Panc1 (cell line): Measurements from ENCODE around the gene RBFA. TPM values are rescaled to one million over a fixed set of nuclear protein-coding genes. Genes with fewer than 3 reads are reported as not detected.
"Not testable (repeated sequence)": the region's sequence is repeated elsewhere in the genome, so short reads cannot be mapped to it uniquely, and the experiment has no call there.

Source experiments
- ATAC-seq: fragments of 200-7000 bp; cut with Tn5 transposase; 2 replicates; pipeline ENCODE4 v1.9.1; 2020; ENCODE audit warnings: mild to moderate bottlenecking, moderate library complexity
- BruUV-seq: library from RNA; stranded (reverse); fragments of 400-500 nt; replicated peaks from 2 replicates; lab custom pipeline; 2021; lab: Mats Ljungman, UMichigan
- CTCF ChIA-PET: fragments of 300-600 bp; sonication (Branson Sonifier 250); formaldehyde crosslinking; loops from one replicate; lab custom pipeline; 2022; ENCODE audit warnings: antibody characterized with exemption; lab: Charles Lee
- POLR2A ChIA-PET: fragments of 300-600 bp; sonication (Branson Sonifier 250); formaldehyde crosslinking; loops from one replicate; lab custom pipeline; 2022; ENCODE audit warnings: antibody characterized with exemption; lab: Charles Lee
- DNase-seq: peaks from one replicate; pipeline ENCODE4 v3.0.0-alpha.2; 2010; ENCODE audit warnings: low read depth, low spot score
- H3K27ac ChIP-seq: 2 replicates; pipeline ENCODE4 v1.5.1; 2011; ENCODE audit warnings: mild to moderate bottlenecking, low read length, inconsistent platforms
- H3K27me3 ChIP-seq: fragments of 200-500 bp; sonication (Bioruptor generic); 2 replicates; pipeline ENCODE4 v1.6.0; 2014; ENCODE audit warnings: low read length, inconsistent platforms; ENCODE audit not compliant: control insufficient read depth, insufficient read depth
- H3K36me3 ChIP-seq: fragments of 200-500 bp; sonication (Bioruptor generic); 2 replicates; pipeline ENCODE4 v1.5.1; 2014; ENCODE audit warnings: inconsistent platforms, mild to moderate bottlenecking, low read length, moderate library complexity; ENCODE audit not compliant: control insufficient read depth, insufficient read depth
- H3K4me1 ChIP-seq: 2 replicates; pipeline ENCODE4 v1.5.1; 2011; ENCODE audit warnings: inconsistent platforms, mild to moderate bottlenecking, low read length, moderate library complexity; ENCODE audit not compliant: control insufficient read depth, insufficient read depth
- H3K4me3 ChIP-seq, 2 experiments: 2 replicates each; pipeline ENCODE4 v1.5.1; 2011 to 2012; ENCODE audit warnings: low read depth in 2 of 2, low read length in 2 of 2, mild to moderate bottlenecking in 2 of 2, inconsistent platforms in 1 of 2, moderate library complexity in 1 of 2
- H3K9me3 ChIP-seq: fragments of 200-500 bp; sonication (Bioruptor generic); 2 replicates; pipeline ENCODE4 v1.5.1; 2014; ENCODE audit warnings: low read depth, mild to moderate bottlenecking, inconsistent platforms, low read length, moderate library complexity; ENCODE audit not compliant: control insufficient read depth, insufficient read depth
- POLR2AphosphoS5 ChIP-seq: IDR thresholded peaks from 2 replicates; pipeline ENCODE4 v1.6.1; 2012; ENCODE audit warnings: mild to moderate bottlenecking, low read depth, low read length, moderate library complexity
- SIN3A ChIP-seq: IDR thresholded peaks from 2 replicates; pipeline ENCODE4 v1.6.1; 2012; ENCODE audit warnings: low read depth, mild to moderate bottlenecking, low read length, moderate library complexity, borderline replicate concordance; ENCODE audit not compliant: insufficient read depth
- TCF7L2 ChIP-seq: IDR thresholded peaks from 2 replicates; pipeline ENCODE4 v1.6.1; 2011; ENCODE audit warnings: mild to moderate bottlenecking, low read depth, low read length, inconsistent platforms
- in situ Hi-C: cut with HindIII; loops from 2 replicates; pipeline ENCODE4 v1.10.0; 2016; ENCODE audit warnings: low sequenced_read_pairs, low pct_unique_long_range_greater_than_20kb
- intact Hi-C: fragments of 100-400 bp; cut with micrococcal nuclease; formaldehyde crosslinking; loops from one replicate; pipeline ENCODE4 v1.10.0; 2022; ENCODE audit not compliant: unreplicated experiment
- total RNA-seq: library from RNA; stranded (reverse); gene quantifications from one replicate; pipeline ENCODE4 v1.2.1, GENCODE V29; 2021; ENCODE audit not compliant: unreplicated experiment
- TF ChIP-seq, protein P1 (sequence below): fragments of 450-650 bp; IDR thresholded peaks from 2 replicates; pipeline ENCODE4 v1.5.1; 2017; ENCODE audit warnings: mild to moderate bottlenecking
- TF ChIP-seq, protein P2 (sequence below), 2 experiments: IDR thresholded peaks; 2 replicates each; pipeline ENCODE4 v1.6.1; 2011 to 2012; ENCODE audit warnings: low read depth in 2 of 2, control low read depth in 1 of 2, low read length in 1 of 2, mild to moderate bottlenecking in 1 of 2, moderate library complexity in 1 of 2; ENCODE audit not compliant: insufficient read depth in 1 of 2

Gene RBFA
- total RNA-seq, 1 experiment from 2014 or later, result 83.1 TPM

DNA sequence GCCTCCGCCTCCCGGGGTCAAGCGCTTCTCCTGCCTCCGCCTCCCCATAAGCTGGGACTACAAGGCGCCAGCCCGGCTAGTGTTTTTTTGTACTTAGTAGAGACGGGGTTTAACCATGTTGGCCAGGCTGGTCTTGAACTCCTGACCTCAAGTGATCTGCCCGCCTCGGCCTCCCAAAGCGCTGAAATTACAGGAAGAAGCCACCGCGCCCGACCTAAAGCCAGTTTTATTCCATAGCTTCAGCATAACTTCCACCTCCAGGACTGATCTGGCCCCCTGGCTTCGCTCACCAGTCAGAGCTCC is 45.1 kb upstream of the RBFA start:
- in situ Hi-C loops, result no loop called here
- POLR2A ChIA-PET, result interaction anchor here (0.7 kb wide), 2 partner anchors 19 to 45 kb away, joined by 3 to 11 read pairs; no protein-coding TSS in a partner anchor
- ATAC-seq, result no peak

DNA sequence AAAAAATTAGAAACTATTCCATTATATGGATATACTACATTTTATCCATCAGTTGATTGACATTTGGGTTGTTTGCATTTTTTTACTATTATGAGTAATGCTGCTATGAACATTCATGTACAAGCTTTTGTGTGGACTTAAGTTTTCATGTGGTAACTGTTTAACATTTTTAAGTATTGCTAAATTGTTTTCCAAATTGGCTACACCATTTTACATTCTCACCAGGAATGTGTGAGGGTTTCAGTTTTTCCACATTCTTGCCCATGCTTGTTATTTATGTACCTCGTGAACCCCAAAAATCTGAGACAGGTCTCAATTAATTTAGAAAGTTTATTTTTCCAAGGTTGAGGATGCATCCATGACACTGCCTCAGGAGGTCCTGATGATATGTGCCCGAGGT is 42.7 kb upstream of the RBFA start:
- no peak for TF ChIP-seq SIN3A
- TF ChIP-seq, protein P1, sequence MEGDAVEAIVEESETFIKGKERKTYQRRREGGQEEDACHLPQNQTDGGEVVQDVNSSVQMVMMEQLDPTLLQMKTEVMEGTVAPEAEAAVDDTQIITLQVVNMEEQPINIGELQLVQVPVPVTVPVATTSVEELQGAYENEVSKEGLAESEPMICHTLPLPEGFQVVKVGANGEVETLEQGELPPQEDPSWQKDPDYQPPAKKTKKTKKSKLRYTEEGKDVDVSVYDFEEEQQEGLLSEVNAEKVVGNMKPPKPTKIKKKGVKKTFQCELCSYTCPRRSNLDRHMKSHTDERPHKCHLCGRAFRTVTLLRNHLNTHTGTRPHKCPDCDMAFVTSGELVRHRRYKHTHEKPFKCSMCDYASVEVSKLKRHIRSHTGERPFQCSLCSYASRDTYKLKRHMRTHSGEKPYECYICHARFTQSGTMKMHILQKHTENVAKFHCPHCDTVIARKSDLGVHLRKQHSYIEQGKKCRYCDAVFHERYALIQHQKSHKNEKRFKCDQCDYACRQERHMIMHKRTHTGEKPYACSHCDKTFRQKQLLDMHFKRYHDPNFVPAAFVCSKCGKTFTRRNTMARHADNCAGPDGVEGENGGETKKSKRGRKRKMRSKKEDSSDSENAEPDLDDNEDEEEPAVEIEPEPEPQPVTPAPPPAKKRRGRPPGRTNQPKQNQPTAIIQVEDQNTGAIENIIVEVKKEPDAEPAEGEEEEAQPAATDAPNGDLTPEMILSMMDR, result no peak
- TF ChIP-seq POLR2AphosphoS5, result no peak
- TF ChIP-seq, protein P2, sequence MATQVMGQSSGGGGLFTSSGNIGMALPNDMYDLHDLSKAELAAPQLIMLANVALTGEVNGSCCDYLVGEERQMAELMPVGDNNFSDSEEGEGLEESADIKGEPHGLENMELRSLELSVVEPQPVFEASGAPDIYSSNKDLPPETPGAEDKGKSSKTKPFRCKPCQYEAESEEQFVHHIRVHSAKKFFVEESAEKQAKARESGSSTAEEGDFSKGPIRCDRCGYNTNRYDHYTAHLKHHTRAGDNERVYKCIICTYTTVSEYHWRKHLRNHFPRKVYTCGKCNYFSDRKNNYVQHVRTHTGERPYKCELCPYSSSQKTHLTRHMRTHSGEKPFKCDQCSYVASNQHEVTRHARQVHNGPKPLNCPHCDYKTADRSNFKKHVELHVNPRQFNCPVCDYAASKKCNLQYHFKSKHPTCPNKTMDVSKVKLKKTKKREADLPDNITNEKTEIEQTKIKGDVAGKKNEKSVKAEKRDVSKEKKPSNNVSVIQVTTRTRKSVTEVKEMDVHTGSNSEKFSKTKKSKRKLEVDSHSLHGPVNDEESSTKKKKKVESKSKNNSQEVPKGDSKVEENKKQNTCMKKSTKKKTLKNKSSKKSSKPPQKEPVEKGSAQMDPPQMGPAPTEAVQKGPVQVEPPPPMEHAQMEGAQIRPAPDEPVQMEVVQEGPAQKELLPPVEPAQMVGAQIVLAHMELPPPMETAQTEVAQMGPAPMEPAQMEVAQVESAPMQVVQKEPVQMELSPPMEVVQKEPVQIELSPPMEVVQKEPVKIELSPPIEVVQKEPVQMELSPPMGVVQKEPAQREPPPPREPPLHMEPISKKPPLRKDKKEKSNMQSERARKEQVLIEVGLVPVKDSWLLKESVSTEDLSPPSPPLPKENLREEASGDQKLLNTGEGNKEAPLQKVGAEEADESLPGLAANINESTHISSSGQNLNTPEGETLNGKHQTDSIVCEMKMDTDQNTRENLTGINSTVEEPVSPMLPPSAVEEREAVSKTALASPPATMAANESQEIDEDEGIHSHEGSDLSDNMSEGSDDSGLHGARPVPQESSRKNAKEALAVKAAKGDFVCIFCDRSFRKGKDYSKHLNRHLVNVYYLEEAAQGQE (IDR thresholded peaks at IDR 0.05; ENCODE audit: insufficient read depth in 1 of 2, low read depth in 2 of 2, low read length in 1 of 2), result no peak
- TF ChIP-seq TCF7L2, result no peak
- Histone ChIP-seq H3K27me3 (no peaks in the 10 kb centered on the region), H3K36me3 (peaks cover 3% of the 10 kb centered on the region), H3K27ac (no peak overlapping the region), H3K9me3 (no peaks in the 10 kb centered on the region), H3K4me3 (no peak overlapping the region), H3K4me1 (peaks cover 9% of the 10 kb centered on the region)
- in situ Hi-C loops (no loop called here), intact Hi-C loops (no loop called here)
- CTCF ChIA-PET, result interaction anchor here (0.6 kb wide), 1 partner anchor 68 kb away, joined by 11 read pairs; no protein-coding TSS in a partner anchor
- no TSS peak for BruUV-seq
- no peak for ATAC-seq
- no peak for DNase-seq
- POLR2A ChIA-PET, result no interaction called here

More for the DNA sequence above, 45.1 kb upstream of the RBFA start:
- no peaks in the 10 kb centered on the region for H3K27me3 ChIP-seq
- intact Hi-C loops, result loop anchor here (5.0 kb wide), 1 partner anchor 38 kb away; no protein-coding TSS in a partner anchor
- H3K4me1 ChIP-seq, result peaks cover 13% of the 10 kb centered on the region
- no TSS peak for BruUV-seq
- no peaks in the 10 kb centered on the region for H3K9me3 ChIP-seq
- peak overlapping the region; percentile 96 for H3K27ac ChIP-seq
- TF ChIP-seq TCF7L2, result no peak
- TF ChIP-seq, protein P1, result no peak
- no peak for TF ChIP-seq SIN3A
- no peak for TF ChIP-seq POLR2AphosphoS5
- TF ChIP-seq, protein P2 (IDR thresholded peaks at IDR 0.05; ENCODE audit: insufficient read depth in 1 of 2, low read depth in 2 of 2, low read length in 1 of 2), result no peak
- CTCF ChIA-PET, result interaction anchor here (0.7 kb wide), 1 partner anchor 189 kb away, joined by 5 read pairs; no protein-coding TSS in a partner anchor
- H3K36me3 ChIP-seq, result peaks cover 10% of the 10 kb centered on the region
- no peak for DNase-seq
- H3K4me3 ChIP-seq, result peak overlapping the region; percentile 68 to 87

DNA sequence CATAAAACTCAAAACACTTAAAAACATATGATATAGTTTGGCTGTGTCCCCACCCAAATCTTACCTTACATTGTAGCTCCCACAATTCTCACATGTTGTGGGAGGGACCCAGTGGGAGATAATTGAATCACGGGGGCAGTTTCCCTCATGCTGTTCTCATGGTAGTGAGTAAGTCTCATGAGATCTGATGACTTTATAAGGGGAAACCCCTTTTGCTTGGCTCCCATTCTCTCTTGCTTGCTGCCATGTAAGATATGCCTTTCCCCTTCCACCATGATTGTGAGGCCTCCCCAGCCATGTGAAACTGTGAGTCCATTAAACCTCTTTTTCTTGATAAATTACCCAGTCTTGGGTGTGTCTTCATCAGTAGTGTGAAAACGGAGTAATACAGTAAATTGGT is 34.5 kb upstream of the RBFA start:
- H3K4me1 ChIP-seq, H3K4me3 ChIP-seq, ATAC-seq, in situ Hi-C loops, DNase-seq, H3K27me3 ChIP-seq, H3K36me3 ChIP-seq, CTCF ChIA-PET, BruUV-seq, H3K9me3 ChIP-seq, H3K27ac ChIP-seq, intact Hi-C loops: not testable (repeated sequence)
- POLR2A ChIA-PET, result interaction anchor here (0.6 kb wide), 1 partner anchor 93 kb away, joined by 4 read pairs; no protein-coding TSS in a partner anchor
